Uterine smooth muscle cell (primary cell): ENCODE data around the gene TCHHL1. TPM values are rescaled to one million over a fixed set of nuclear protein-coding genes. Genes with fewer than 3 reads are reported as not detected.

Experiments used
- total RNA-seq: library from RNA; depleted of rRNA; stranded (reverse); fragments of >200 nt; gene quantifications from 2 replicates; pipeline ENCODE4 v1.2.3, GENCODE V29; 2014

Gene TCHHL1
- not detected in 2 replicates for total RNA-seq

GRCh38 chr1:152089014-152089674 is at the start of gene TCHHL1:
Gene TCHHL1, minus strand, starts transcription at chr1:152089064. Its CDS starts 921 bp downstream, at chr1:152088143.

GRCh38 chr1:152115344-152115743 is 26.5 kb upstream of the TCHHL1 start, which contains the start of gene TCHH:
Gene TCHH, minus strand, starts transcription at chr1:152115444. Its CDS starts 1,364 bp downstream, at chr1:152114080.

GRCh38 chr1:152036267-152037216 is 52.3 kb downstream of the TCHHL1 start, which contains the start of gene S100A11:
Gene S100A11, minus strand, starts transcription at chr1:152037004. Its CDS starts 89 bp downstream, at chr1:152036915.

Other genes starting within 250 kb of the TCHHL1 start
- not detected in 2 replicates for gene C2CD4D, start 249.2 kb downstream of the TCHHL1 start, total RNA-seq
- not detected in 2 replicates for gene THEM5, start 235.4 kb downstream of the TCHHL1 start, total RNA-seq
- 7.0 and 8.3 TPM in 2 replicates for gene THEM4, start 179.6 kb downstream of the TCHHL1 start, total RNA-seq
- gene S100A10, start 95.2 kb downstream of the TCHHL1 start, total RNA-seq: 60.1 and 106 TPM in 2 replicates
- 42.2 and 59.2 TPM in 2 replicates for gene S100A11, start 52.1 kb downstream of the TCHHL1 start, total RNA-seq
- gene TCHH, start 26.4 kb upstream of the TCHHL1 start, total RNA-seq: under 0.01 TPM in 1 of 2 replicates, not detected in the other
- gene RPTN, start 70.2 kb upstream of the TCHHL1 start, total RNA-seq: not detected in 2 replicates
- gene HRNR, start 135.1 kb upstream of the TCHHL1 start, total RNA-seq: not detected in 2 replicates
- under 0.01 TPM in 1 of 2 replicates, not detected in the other for gene FLG, start 236.2 kb upstream of the TCHHL1 start, total RNA-seq